Measurements from ENCODE around the gene SENP1.

DNA sequence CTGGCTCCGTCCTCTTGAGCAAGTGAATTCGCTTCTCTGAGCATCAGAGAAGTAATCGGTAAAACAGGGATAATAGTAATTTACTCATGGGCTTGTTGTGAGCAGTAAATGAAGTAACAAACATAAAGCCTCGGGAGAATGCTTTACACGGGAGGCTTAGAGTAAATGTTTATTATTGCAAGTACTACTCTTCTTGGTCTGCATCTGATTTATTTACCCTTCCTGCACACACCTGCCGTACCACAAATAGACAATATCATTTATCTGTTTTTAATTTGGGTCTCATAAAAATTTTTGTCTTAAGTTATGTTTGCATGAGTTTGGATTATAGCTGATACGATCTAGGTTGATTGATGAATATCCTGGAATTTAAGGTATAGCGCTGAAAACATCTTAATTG, 93.8 kb downstream of the SENP1 start:
- TF ChIP-seq, protein P1, sequence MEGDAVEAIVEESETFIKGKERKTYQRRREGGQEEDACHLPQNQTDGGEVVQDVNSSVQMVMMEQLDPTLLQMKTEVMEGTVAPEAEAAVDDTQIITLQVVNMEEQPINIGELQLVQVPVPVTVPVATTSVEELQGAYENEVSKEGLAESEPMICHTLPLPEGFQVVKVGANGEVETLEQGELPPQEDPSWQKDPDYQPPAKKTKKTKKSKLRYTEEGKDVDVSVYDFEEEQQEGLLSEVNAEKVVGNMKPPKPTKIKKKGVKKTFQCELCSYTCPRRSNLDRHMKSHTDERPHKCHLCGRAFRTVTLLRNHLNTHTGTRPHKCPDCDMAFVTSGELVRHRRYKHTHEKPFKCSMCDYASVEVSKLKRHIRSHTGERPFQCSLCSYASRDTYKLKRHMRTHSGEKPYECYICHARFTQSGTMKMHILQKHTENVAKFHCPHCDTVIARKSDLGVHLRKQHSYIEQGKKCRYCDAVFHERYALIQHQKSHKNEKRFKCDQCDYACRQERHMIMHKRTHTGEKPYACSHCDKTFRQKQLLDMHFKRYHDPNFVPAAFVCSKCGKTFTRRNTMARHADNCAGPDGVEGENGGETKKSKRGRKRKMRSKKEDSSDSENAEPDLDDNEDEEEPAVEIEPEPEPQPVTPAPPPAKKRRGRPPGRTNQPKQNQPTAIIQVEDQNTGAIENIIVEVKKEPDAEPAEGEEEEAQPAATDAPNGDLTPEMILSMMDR (IDR thresholded peaks at IDR 0.05), result no peak
- no peak for TF ChIP-seq POLR2A (IDR thresholded peaks at IDR 0.05)
